HuH-7.5 (cell line): ENCODE measurements around the gene CYB561A3.

Experiments
- DNase-seq: peaks from one replicate; pipeline ENCODE4 v3.0.0; 2011; ENCODE audit warnings: low spot score

The CYB561A3 gene

DNA sequence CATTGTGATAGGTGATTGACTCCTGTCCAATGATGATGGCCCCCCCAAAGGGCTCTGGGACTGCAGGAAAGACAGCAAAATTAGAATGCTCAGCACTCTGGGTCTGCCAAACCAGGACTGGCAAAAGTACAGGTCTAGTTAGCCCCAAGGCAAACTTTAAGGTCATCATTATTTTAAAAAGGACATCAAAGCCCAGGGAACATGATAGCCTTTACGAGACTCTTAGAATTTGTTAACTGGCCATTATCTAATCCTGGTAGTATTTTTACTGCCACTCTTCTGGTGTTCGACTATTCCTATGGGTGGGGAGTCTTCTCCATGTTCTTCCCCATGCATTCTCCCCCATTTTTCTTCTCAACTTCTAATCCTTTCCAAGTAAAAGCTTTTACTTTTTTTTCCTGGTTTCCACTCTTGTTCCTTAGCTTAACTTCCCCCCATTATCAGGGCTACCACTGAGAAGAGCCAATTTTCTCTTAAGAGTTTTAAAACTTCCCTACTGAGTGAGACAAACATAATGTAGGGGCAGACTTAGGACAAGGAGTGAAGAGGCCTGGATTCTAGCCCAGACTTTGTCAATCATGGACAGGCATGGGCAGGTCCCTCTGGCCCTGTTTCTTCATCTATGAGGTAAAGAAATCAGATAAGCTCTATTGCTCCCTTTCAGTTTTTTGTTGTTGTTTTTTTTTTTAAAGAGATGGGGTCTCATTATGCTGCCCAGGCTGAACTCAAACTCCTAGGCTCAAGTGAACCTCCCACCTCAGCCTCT, 35.9 kb downstream of the CYB561A3 start:
- no peak for DNase-seq

DNA sequence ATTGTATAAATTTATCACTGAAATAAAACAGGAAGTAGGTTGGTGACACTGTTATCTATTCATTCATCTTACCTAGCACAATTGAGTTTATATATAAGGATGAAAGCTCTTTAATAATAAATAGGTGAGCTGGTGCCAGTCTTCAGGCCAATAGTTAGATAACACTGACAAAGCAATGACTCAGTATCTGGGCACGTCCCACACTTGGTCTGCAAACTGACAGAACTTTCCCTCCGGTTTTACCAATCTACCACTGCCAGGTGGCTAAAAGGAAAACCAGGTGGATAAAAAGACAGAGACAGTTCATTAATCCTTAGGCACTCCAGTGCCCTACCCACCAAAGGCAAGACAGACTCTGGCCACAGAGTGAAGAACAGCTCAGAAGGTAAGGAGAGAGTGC, 46.4 kb downstream of the CYB561A3 start:
- DNase-seq, result no peak

DNA sequence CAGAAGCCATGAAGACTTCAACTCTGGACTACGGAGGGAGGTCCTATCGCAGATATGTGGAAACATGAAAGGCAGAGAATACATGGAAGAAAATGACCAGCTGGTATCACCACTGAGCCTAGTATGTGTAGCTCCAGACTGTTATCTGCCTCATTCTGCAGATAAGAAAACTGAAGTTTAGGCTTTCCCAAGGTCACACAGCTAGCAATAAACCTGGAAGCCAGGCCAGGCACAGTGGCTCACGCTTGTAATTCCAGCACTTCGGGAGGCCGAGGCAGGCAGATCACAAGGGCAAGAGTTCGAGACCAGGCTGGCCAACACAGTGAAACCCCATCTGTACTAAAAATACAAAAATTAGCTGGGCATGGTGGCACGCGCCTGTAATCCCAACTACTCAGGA, 50.9 kb downstream of the CYB561A3 start:
- DNase-seq, result no peak

DNA sequence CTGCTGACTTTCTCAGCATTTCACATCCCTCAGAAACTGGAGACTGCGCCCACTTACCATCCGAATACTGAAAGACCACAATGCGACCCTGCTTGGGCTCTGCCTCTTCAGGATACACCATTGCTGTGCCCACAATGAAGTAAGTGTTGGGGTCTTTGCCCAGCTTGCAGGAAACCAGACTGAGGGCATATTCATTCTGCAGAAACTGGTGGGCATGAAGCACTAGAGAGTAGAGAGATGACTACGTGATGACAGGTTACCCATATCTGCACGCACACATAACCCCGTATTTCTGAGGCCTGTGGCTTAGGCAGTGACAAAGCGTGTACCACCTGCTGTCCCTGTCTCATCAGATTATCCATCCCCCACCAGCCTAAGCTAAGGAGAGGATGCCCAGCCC, 51.9 kb downstream of the CYB561A3 start:
- DNase-seq, result no peak

GRCh38 chr11:61309141-61309540, 52.5 kb downstream of the CYB561A3 start:
- no peak for DNase-seq

GRCh38 chr11:61307354-61307753, 54.3 kb downstream of the CYB561A3 start:
- no peak for DNase-seq

GRCh38 chr11:61306221-61306620, 55.5 kb downstream of the CYB561A3 start:
- no peak for DNase-seq

DNA sequence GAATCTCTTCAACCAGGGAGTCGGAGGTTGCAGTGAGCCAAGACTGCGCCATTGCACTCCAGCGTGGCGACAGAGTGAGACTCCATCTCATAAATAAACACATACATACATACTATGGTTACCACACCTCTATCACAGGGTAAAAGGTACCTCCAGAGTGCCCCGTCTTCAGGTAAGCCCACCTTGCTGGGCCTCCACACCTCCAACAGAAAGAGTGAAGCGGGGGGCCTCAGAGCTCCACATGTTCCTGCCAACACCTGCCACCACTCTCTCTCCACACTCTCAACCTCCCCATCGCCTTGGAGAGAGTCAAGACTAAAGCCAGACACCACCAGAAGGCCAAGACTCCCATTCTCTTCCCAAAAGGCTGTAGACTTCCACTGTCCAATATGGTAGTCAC, 56.3 kb downstream of the CYB561A3 start:
- DNase-seq, result no peak

DNA sequence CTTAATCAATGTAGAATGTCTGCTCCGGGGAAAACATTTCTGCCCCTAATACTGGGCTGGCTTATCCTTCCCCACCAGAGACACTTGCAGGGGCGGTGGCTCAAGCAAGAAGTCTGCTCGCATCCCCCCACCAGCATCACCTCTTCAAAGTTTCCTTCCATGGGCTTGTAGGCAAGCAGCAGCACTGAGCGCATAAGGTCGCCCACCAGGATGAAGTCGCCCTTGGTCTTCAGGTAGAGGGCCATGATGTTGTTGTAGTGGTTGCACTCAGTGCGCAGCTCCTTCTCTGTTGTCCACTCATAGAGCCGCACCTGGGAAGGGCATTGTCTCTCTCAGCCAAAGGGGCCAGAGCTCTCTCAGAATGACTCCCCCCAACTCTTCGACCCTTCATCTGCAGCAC, 58.0 kb downstream of the CYB561A3 start:
- no peak for DNase-seq

DNA sequence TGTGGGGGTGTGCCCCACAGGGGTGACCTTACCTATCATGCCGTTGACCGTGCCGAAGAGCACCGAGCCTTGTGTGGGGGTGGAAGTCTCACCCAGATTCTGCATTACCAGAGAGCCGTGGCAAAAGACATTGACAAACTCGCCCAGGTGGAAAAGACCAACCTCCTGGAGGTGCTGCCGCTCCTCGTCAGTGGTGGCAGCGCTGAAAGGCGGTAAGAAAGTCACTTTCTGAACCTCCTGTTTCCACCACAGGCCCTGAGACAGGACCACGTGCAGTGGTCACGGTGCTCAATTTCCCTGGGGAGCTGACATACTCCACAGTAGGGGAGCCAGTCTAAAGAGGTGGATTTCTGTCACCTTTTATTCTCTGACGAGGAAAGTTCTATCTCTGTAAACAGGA, 59.1 kb downstream of the CYB561A3 start:
- no peak for DNase-seq
